ENCODE results near the gene HOXD13.
A peak's percentile ranks its signal among the peaks of the same experiment; 100 is the strongest.

The HOXD13 gene

DNA sequence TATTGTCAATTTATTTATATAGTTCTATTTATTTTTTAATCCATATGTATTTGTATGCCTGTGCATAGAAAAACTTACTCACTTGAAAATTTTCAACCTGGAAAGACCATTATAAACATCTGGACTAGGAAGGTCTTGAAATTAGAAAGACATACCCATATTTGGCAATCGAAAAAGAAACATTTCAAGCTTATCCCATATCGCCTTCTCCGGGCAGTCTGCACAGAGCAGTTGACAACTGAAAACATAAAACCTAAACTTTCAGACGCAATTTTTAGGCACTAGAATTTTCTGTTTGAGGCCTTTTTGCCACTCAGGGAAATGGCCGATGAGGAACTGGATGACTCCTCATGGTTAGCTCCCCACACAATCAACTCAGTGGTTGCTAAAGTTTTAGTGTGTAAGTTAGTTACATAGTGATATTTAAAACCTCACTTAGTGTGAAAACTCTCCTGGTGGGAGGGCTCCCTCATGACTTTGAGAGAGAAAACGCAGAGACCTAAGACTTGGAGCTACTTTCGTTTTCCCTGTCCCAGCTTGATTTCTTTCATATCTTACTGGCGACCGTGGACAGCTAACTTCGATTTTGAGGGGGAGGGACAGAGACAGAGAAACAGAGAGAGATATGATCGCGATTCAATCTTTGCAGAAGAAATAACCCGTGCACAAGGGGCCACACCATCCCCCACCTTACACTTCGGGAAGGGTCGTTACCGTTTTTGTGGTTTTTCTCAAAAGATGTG, 3.9 kb downstream of the HOXD13 start:
- H3K27ac Mint-ChIP-seq, result no peak overlapping the region

DNA sequence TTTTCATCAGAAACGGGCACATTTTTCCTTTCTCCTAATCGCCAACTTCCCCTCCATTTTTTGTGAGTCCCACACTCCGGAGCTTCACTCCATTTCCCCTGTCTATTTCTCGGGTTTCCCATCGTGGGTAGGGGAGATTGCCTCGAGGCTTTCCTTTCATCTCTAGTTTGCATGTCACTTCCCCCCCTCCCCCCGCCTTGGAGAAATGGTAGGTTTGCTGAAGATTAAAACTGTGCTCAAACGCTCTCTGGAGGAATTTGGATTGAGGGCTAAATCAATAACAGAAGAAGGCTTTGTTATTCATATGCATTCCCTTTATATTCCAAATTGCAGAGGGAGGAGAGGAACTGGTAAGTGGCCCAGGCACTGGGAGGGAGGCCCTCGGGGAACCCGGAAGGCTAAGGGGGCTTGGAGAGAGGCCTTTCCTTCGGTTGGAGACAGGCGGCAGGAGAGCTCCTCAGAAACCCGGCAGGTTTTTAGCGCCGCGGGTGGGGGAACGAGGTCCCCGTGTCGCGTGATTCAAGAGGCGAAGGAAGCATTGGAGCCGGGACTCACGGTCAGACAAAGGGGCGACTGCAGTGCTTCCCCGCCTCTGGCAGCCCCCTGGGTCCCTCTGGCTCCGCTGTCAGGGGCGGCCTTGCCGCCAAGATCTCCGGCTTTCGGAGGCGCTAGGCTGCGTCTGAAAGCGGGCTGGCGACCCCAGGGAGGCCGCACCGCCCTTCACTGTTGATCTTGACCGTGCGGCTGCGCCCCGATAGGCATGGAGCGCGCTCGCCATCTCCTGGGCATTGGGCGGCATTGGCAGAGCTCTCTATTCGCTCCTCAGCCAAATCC, 4.7 kb downstream of the HOXD13 start:
- H3K27ac Mint-ChIP-seq, result no peak overlapping the region
- H3K4me1 Mint-ChIP-seq (ENCODE audit: low read depth), result peaks cover 30% of the 10 kb centered on the region
- H3K36me3 Mint-ChIP-seq (ENCODE audit: low read depth), result no peaks in the 10 kb centered on the region

More for the DNA sequence above, 3.9 kb downstream of the HOXD13 start:
- Mint-ChIP-seq H3K36me3 (ENCODE audit: low read depth) (no peaks in the 10 kb centered on the region), H3K4me1 (ENCODE audit: low read depth) (peaks cover 36% of the 10 kb centered on the region), H3K27me3 (peaks cover 91% of the 10 kb centered on the region), H3K4me3 (peak overlapping the region; percentile 62), H3K9me3 (peaks cover 4% of the 10 kb centered on the region)
- no peak for DNase-seq

DNA sequence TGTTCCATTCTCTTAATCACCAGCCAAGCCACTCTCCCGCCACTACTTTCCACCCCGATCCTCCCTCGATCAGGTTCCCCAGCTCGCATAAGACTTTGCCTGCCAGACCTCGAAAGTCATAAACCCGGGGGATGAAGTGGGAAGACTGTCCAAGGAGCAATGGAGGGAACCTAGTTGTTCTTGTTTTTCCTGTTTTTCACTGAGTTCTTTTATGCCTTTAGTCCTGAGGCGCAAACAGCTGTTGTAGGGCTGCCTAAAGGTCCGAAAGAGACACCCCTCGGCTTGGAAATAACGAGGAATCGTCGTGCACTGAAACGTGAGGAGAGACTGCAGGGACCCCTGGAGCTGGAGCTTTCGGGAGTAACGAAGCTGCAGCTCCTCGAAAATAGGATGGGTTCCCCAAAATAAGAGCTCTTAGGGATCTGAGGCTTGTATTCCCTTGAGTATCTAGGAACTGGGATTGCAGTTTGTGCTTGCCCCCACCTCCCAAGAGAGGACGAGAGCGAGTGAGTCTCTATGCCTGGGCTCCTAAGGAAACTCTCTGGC, 5.4 kb downstream of the HOXD13 start:
- H3K36me3 Mint-ChIP-seq (ENCODE audit: low read depth), result no peaks in the 10 kb centered on the region
- peak overlapping the region; percentile 62 for H3K4me3 Mint-ChIP-seq
- H3K9me3 Mint-ChIP-seq, result peaks cover 4% of the 10 kb centered on the region
- peaks cover 97% of the 10 kb centered on the region for H3K27me3 Mint-ChIP-seq
- no peak overlapping the region for H3K27ac Mint-ChIP-seq
- H3K4me1 Mint-ChIP-seq (ENCODE audit: low read depth), result peaks cover 30% of the 10 kb centered on the region
- no peak for DNase-seq

More for the DNA sequence above, 4.7 kb downstream of the HOXD13 start:
- Mint-ChIP-seq H3K4me3 (peak overlapping the region; percentile 62), H3K27me3 (peaks cover 91% of the 10 kb centered on the region), H3K9me3 (peaks cover 4% of the 10 kb centered on the region)
- DNase-seq, result peak; percentile 76

GRCh38 chr2:176098366-176099158, 6.0 kb downstream of the HOXD13 start:
- peaks cover 4% of the 10 kb centered on the region for H3K9me3 Mint-ChIP-seq
- peaks cover 98% of the 10 kb centered on the region for H3K27me3 Mint-ChIP-seq
- H3K36me3 Mint-ChIP-seq (ENCODE audit: low read depth), result no peaks in the 10 kb centered on the region
- no peak overlapping the region for H3K27ac Mint-ChIP-seq
- peak; percentile 28 for DNase-seq
- peaks cover 24% of the 10 kb centered on the region for H3K4me1 Mint-ChIP-seq (ENCODE audit: low read depth)
- H3K4me3 Mint-ChIP-seq, result no peak overlapping the region

DNA sequence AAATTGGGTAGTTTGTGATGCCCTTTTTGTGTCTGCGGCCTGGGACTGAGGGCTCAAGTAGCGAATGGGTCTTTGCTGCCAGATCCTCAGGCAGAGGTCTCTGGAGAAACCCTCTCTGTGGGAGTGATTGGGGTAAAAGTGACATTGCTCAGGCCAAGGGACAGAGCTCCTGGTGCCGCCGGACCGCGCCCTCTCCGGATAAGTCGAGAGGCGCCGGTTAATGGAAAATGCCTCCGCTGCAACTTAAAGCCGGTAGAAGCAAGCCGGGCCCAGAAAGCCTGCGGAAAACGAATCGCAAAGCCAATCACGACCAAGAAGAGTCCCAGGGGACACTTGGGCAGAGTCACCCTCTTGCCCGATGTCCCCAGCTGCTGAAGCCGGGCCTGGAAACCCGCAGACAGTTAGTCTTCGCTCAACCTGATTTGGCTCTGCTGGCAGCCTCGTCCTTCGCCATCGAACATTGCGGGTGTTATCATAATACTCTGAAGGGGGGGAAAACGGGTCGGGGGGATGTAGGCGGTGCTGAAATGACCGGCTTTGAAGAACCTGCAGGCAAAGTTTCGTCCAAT, 6.7 kb downstream of the HOXD13 start:
- Mint-ChIP-seq H3K27ac (no peak overlapping the region), H3K27me3 (peaks cover 98% of the 10 kb centered on the region), H3K36me3 (ENCODE audit: low read depth) (no peaks in the 10 kb centered on the region), H3K9me3 (no peaks in the 10 kb centered on the region), H3K4me1 (ENCODE audit: low read depth) (peaks cover 19% of the 10 kb centered on the region), H3K4me3 (no peak overlapping the region)
- DNase-seq, result peak; percentile 29

- H3K9me3 Mint-ChIP-seq, result no peaks in the 10 kb centered on the region
- peaks cover 98% of the 10 kb centered on the region for H3K27me3 Mint-ChIP-seq
- peak; percentile 29 for DNase-seq
- H3K4me3 Mint-ChIP-seq, result no peak within 1 kb of the TSS
- H3K4me1 Mint-ChIP-seq (ENCODE audit: low read depth), result peaks cover 25% of the 10 kb centered on the region
- no peak within 1 kb of the TSS for H3K27ac Mint-ChIP-seq
- H3K36me3 Mint-ChIP-seq (ENCODE audit: low read depth), result no peaks in the 10 kb centered on the region
These were observed 7.4 kb downstream of the HOXD13 start, which contains the start of gene HOXD12 for GRCh38 chr2:176099728-176100546. TSS of gene HOXD12 (plus strand) at chr2:176099795. CDS start at chr2:176099802, 7 bp downstream.

- Mint-ChIP-seq H3K4me3 (no peak overlapping the region), H3K36me3 (ENCODE audit: low read depth) (no peaks in the 10 kb centered on the region)
These were observed 8.1 kb downstream of the HOXD13 start for GRCh38 chr2:176100547-176101140.

GRCh38 chr2:176101216-176101830, 8.8 kb downstream of the HOXD13 start:
- no peaks in the 10 kb centered on the region for H3K36me3 Mint-ChIP-seq (ENCODE audit: low read depth)
- H3K9me3 Mint-ChIP-seq, result no peaks in the 10 kb centered on the region
- H3K27me3 Mint-ChIP-seq, result peaks cover 98% of the 10 kb centered on the region
- no peak overlapping the region for H3K27ac Mint-ChIP-seq
- no peak for DNase-seq
- H3K4me1 Mint-ChIP-seq (ENCODE audit: low read depth), result peaks cover 32% of the 10 kb centered on the region
- no peak overlapping the region for H3K4me3 Mint-ChIP-seq

More at GRCh38 chr2:176100547-176101140, 8.1 kb downstream of the HOXD13 start:
- peak; percentile 30 for DNase-seq
- H3K27ac Mint-ChIP-seq, result no peak overlapping the region
- no peaks in the 10 kb centered on the region for H3K9me3 Mint-ChIP-seq
- peaks cover 98% of the 10 kb centered on the region for H3K27me3 Mint-ChIP-seq
- peaks cover 30% of the 10 kb centered on the region for H3K4me1 Mint-ChIP-seq (ENCODE audit: low read depth)

DNA sequence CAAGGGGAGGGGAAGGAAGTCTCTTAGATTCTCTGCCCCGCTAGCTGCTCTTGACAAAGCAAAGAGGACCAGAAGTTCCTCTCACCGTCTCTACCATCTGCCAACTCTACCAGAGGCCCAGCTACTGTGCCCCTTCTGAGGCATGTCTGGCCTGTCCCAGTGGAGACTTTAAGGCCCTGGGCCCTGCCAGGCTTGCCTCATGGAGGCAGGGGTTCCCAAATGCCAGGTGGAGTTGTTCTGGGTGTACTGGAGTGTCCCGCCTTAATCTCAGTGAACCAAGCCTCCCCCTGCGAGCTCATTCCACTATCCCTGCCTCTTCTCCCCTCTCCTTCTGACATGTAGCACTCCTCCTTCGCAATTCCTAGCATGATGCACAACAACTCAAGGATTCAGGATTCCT, 9.3 kb downstream of the HOXD13 start:
- peaks cover 95% of the 10 kb centered on the region for H3K27me3 Mint-ChIP-seq
- H3K27ac Mint-ChIP-seq, result no peak overlapping the region
- H3K9me3 Mint-ChIP-seq, result no peaks in the 10 kb centered on the region
- no peaks in the 10 kb centered on the region for H3K36me3 Mint-ChIP-seq (ENCODE audit: low read depth)
- H3K4me1 Mint-ChIP-seq (ENCODE audit: low read depth), result peaks cover 29% of the 10 kb centered on the region
- no peak overlapping the region for H3K4me3 Mint-ChIP-seq
- DNase-seq, result no peak

DNA sequence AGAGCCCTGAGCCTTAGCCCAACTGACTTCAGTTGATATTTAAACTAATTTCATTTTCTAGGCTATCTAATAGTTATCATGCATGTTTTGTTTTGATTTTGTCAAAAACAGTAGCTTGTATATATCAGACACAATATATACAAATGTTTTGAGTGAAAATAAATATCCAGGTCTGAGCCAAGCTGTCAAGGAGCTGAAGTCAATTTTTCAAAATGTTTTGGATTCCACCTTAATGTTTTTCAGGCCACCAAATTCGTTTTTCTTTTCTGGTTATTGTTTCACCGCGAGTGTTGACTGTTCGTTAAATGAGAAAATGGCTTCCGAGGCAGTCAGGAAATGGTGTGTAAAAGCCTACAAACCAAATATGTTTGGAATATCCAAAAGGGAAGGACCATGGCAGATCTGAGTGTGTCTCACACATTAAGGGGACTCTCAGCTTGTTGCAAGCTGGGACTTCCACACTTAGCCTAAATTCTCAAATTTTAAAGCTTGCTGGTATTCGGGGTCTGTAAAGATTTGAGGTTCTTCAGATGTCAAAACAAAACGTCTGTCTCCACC, 9.9 kb downstream of the HOXD13 start:
- Mint-ChIP-seq H3K36me3 (ENCODE audit: low read depth) (no peaks in the 10 kb centered on the region), H3K27ac (no peak overlapping the region), H3K4me1 (ENCODE audit: low read depth) (peaks cover 29% of the 10 kb centered on the region), H3K27me3 (peaks cover 94% of the 10 kb centered on the region), H3K9me3 (no peaks in the 10 kb centered on the region), H3K4me3 (no peak overlapping the region)
- DNase-seq, result no peak

GRCh38 chr2:176103194-176103593, 10.7 kb downstream of the HOXD13 start:
- no peaks in the 10 kb centered on the region for H3K36me3 Mint-ChIP-seq (ENCODE audit: low read depth)
- no peak for DNase-seq
- no peak overlapping the region for H3K27ac Mint-ChIP-seq
- H3K9me3 Mint-ChIP-seq, result no peaks in the 10 kb centered on the region
- H3K4me1 Mint-ChIP-seq (ENCODE audit: low read depth), result peaks cover 21% of the 10 kb centered on the region
- no peak overlapping the region for H3K4me3 Mint-ChIP-seq
- H3K27me3 Mint-ChIP-seq, result peaks cover 88% of the 10 kb centered on the region

GRCh38 chr2:176103742-176104315, 11.3 kb downstream of the HOXD13 start:
- H3K36me3 Mint-ChIP-seq (ENCODE audit: low read depth), result no peaks in the 10 kb centered on the region
- H3K4me3 Mint-ChIP-seq, result no peak overlapping the region
- H3K9me3 Mint-ChIP-seq, result no peaks in the 10 kb centered on the region
- peaks cover 88% of the 10 kb centered on the region for H3K27me3 Mint-ChIP-seq
- DNase-seq, result peak; percentile 24
- no peak overlapping the region for H3K27ac Mint-ChIP-seq
- peaks cover 25% of the 10 kb centered on the region for H3K4me1 Mint-ChIP-seq (ENCODE audit: low read depth)
